ENCODE results near the gene NDC1.

NDC1 gene

GRCh38 chr1:53740621-53741105 is 97.4 kb downstream of the NDC1 start:
- H3K4me1 ChIP-seq (ENCODE audit: control insufficient read depth, insufficient read depth, low read length, unreplicated experiment) = peaks cover 30% of the 10 kb centered on the region
- H3K27ac ChIP-seq (ENCODE audit: low read depth, low read length) = peak overlapping the region; percentile 84
- peak overlapping the region; percentile 30 for H2AFZ ChIP-seq (ENCODE audit: low read length, unreplicated experiment)
- peaks cover 3% of the 10 kb centered on the region; the same call in 1 of the 2 replicates for H3K36me3 ChIP-seq (ENCODE audit: insufficient read depth, low read length)
- H3K27me3 ChIP-seq (ENCODE audit: insufficient read depth, low read length) = no peaks in the 10 kb centered on the region
- peak overlapping the region; percentile 88; the same call in 1 of the 2 replicates for H3K4me3 ChIP-seq (ENCODE audit: low read depth, low read length)
- H3K79me2 ChIP-seq (ENCODE audit: control insufficient read depth, insufficient read depth, low read length, unreplicated experiment) = peaks cover 18% of the 10 kb centered on the region

- Histone ChIP-seq H3K4me3 (ENCODE audit: low read depth, low read length) (peak within 1 kb of the TSS; percentile 94), H3K4me1 (ENCODE audit: control insufficient read depth, insufficient read depth, low read length, unreplicated experiment) (peaks cover 45% of the 10 kb centered on the region), H3K27ac (ENCODE audit: low read depth, low read length) (peak within 1 kb of the TSS; percentile 33; the same call in 1 of the 2 replicates), H2AFZ (ENCODE audit: low read length, unreplicated experiment) (peak within 1 kb of the TSS; percentile 79), H3K79me2 (ENCODE audit: control insufficient read depth, insufficient read depth, low read length, unreplicated experiment) (peaks cover 22% of the 10 kb centered on the region), H3K27me3 (ENCODE audit: insufficient read depth, low read length) (no peaks in the 10 kb centered on the region), H3K36me3 (ENCODE audit: insufficient read depth, low read length) (peaks cover 3% of the 10 kb centered on the region; the same call in 1 of the 2 replicates)
Measured at GRCh38 chr1:53739109-53739681, 98.9 kb downstream of the NDC1 start, which contains the start of gene GLIS1. Gene GLIS1, minus strand, starts transcription at chr1:53739164. Its CDS starts 1,100 bp downstream, at chr1:53738064.

- peak overlapping the region; percentile 77 for H2AFZ ChIP-seq (ENCODE audit: low read length, unreplicated experiment)
- H3K4me1 ChIP-seq (ENCODE audit: control insufficient read depth, insufficient read depth, low read length, unreplicated experiment) = peaks cover 52% of the 10 kb centered on the region
- H3K79me2 ChIP-seq (ENCODE audit: control insufficient read depth, insufficient read depth, low read length, unreplicated experiment) = peaks cover 22% of the 10 kb centered on the region
- H3K27me3 ChIP-seq (ENCODE audit: insufficient read depth, low read length) = no peaks in the 10 kb centered on the region
- peak overlapping the region; percentile 22; the same call in 1 of the 2 replicates for H3K27ac ChIP-seq (ENCODE audit: low read depth, low read length)
- H3K4me3 ChIP-seq (ENCODE audit: low read depth, low read length) = peak overlapping the region; percentile 94
- H3K36me3 ChIP-seq (ENCODE audit: insufficient read depth, low read length) = peaks cover 3% of the 10 kb centered on the region; the same call in 1 of the 2 replicates
Measured at GRCh38 chr1:53738205-53739108, 99.6 kb downstream of the NDC1 start.

GRCh38 chr1:53737648-53738204 is 100.4 kb downstream of the NDC1 start:
- peaks cover 56% of the 10 kb centered on the region for H3K4me1 ChIP-seq (ENCODE audit: control insufficient read depth, insufficient read depth, low read length, unreplicated experiment)
- H3K79me2 ChIP-seq (ENCODE audit: control insufficient read depth, insufficient read depth, low read length, unreplicated experiment) = peaks cover 22% of the 10 kb centered on the region
- peak overlapping the region; percentile 77 for H2AFZ ChIP-seq (ENCODE audit: low read length, unreplicated experiment)
- H3K36me3 ChIP-seq (ENCODE audit: insufficient read depth, low read length) = peaks cover under 1% of the 10 kb centered on the region; the same call in 1 of the 2 replicates
- no peaks in the 10 kb centered on the region for H3K27me3 ChIP-seq (ENCODE audit: insufficient read depth, low read length)
- peak overlapping the region; percentile 22; the same call in 1 of the 2 replicates for H3K27ac ChIP-seq (ENCODE audit: low read depth, low read length)
- H3K4me3 ChIP-seq (ENCODE audit: low read depth, low read length) = peak overlapping the region; percentile 94

GRCh38 chr1:53736290-53736689 is 101.8 kb downstream of the NDC1 start:
- Histone ChIP-seq H3K79me2 (ENCODE audit: control insufficient read depth, insufficient read depth, low read length, unreplicated experiment) (peaks cover 31% of the 10 kb centered on the region), H3K27ac (ENCODE audit: low read depth, low read length) (peak overlapping the region; percentile 99; the same call in 1 of the 2 replicates), H3K4me1 (ENCODE audit: control insufficient read depth, insufficient read depth, low read length, unreplicated experiment) (peaks cover 65% of the 10 kb centered on the region), H3K27me3 (ENCODE audit: insufficient read depth, low read length) (no peaks in the 10 kb centered on the region), H2AFZ (ENCODE audit: low read length, unreplicated experiment) (no peak overlapping the region), H3K4me3 (ENCODE audit: low read depth, low read length) (no peak overlapping the region), H3K36me3 (ENCODE audit: insufficient read depth, low read length) (no peaks in the 10 kb centered on the region)

- H3K27me3 ChIP-seq (ENCODE audit: insufficient read depth, low read length) = no peaks in the 10 kb centered on the region
- peak overlapping the region; percentile 99 for H3K27ac ChIP-seq (ENCODE audit: low read depth, low read length)
- H3K4me1 ChIP-seq (ENCODE audit: control insufficient read depth, insufficient read depth, low read length, unreplicated experiment) = peaks cover 64% of the 10 kb centered on the region
- no peak overlapping the region for H3K4me3 ChIP-seq (ENCODE audit: low read depth, low read length)
- H3K36me3 ChIP-seq (ENCODE audit: insufficient read depth, low read length) = no peaks in the 10 kb centered on the region
- H3K79me2 ChIP-seq (ENCODE audit: control insufficient read depth, insufficient read depth, low read length, unreplicated experiment) = peaks cover 37% of the 10 kb centered on the region
- H2AFZ ChIP-seq (ENCODE audit: low read length, unreplicated experiment) = no peak overlapping the region
Measured at GRCh38 chr1:53735681-53736080, 102.4 kb downstream of the NDC1 start.

- Histone ChIP-seq H3K27me3 (ENCODE audit: insufficient read depth, low read length) (no peaks in the 10 kb centered on the region), H3K27ac (ENCODE audit: low read depth, low read length) (peak overlapping the region; percentile 99), H3K4me1 (ENCODE audit: control insufficient read depth, insufficient read depth, low read length, unreplicated experiment) (peaks cover 61% of the 10 kb centered on the region), H3K4me3 (ENCODE audit: low read depth, low read length) (no peak overlapping the region), H3K36me3 (ENCODE audit: insufficient read depth, low read length) (no peaks in the 10 kb centered on the region), H2AFZ (ENCODE audit: low read length, unreplicated experiment) (no peak overlapping the region), H3K79me2 (ENCODE audit: control insufficient read depth, insufficient read depth, low read length, unreplicated experiment) (peaks cover 41% of the 10 kb centered on the region)
Measured at GRCh38 chr1:53735261-53735660, 102.8 kb downstream of the NDC1 start.

- Histone ChIP-seq H3K79me2 (ENCODE audit: control insufficient read depth, insufficient read depth, low read length, unreplicated experiment) (peaks cover 45% of the 10 kb centered on the region), H3K36me3 (ENCODE audit: insufficient read depth, low read length) (no peaks in the 10 kb centered on the region), H3K4me3 (ENCODE audit: low read depth, low read length) (0 out of 2 replicates have a peak overlapping the region, but pooled peaks have one; percentile 62), H3K4me1 (ENCODE audit: control insufficient read depth, insufficient read depth, low read length, unreplicated experiment) (peaks cover 56% of the 10 kb centered on the region), H2AFZ (ENCODE audit: low read length, unreplicated experiment) (no peak overlapping the region), H3K27ac (ENCODE audit: low read depth, low read length) (peak overlapping the region; percentile 99), H3K27me3 (ENCODE audit: insufficient read depth, low read length) (no peaks in the 10 kb centered on the region)
Measured at GRCh38 chr1:53734650-53735211, 103.4 kb downstream of the NDC1 start.

GRCh38 chr1:53733975-53734649 is 104.0 kb downstream of the NDC1 start:
- no peaks in the 10 kb centered on the region for H3K36me3 ChIP-seq (ENCODE audit: insufficient read depth, low read length)
- H2AFZ ChIP-seq (ENCODE audit: low read length, unreplicated experiment) = no peak overlapping the region
- peak overlapping the region; percentile 99 for H3K27ac ChIP-seq (ENCODE audit: low read depth, low read length)
- peaks cover 46% of the 10 kb centered on the region for H3K79me2 ChIP-seq (ENCODE audit: control insufficient read depth, insufficient read depth, low read length, unreplicated experiment)
- peak overlapping the region; percentile 62; the same call in 1 of the 2 replicates for H3K4me3 ChIP-seq (ENCODE audit: low read depth, low read length)
- H3K27me3 ChIP-seq (ENCODE audit: insufficient read depth, low read length) = no peaks in the 10 kb centered on the region
- peaks cover 52% of the 10 kb centered on the region for H3K4me1 ChIP-seq (ENCODE audit: control insufficient read depth, insufficient read depth, low read length, unreplicated experiment)

All from ACC112 (cell line).